Measurements from ENCODE around the gene LEFTY1.
"Not testable (repeated sequence)": the region's sequence is repeated elsewhere in the genome, so short reads cannot be mapped to it uniquely, and the experiment has no call there.

The LEFTY1 gene

GRCh38 chr1:225887554-225888288 is 1.2 kb downstream of the LEFTY1 start:
- not testable (repeated sequence) for DNase-seq

- no peak for DNase-seq
These were observed 2.0 kb downstream of the LEFTY1 start for GRCh38 chr1:225887030-225887314.

- DNase-seq = no peak
These were observed 2.6 kb downstream of the LEFTY1 start for GRCh38 chr1:225886159-225887029.

- no peak for DNase-seq
These were observed 3.6 kb downstream of the LEFTY1 start for GRCh38 chr1:225885336-225885735.

GRCh38 chr1:225883616-225884265 is 5.2 kb downstream of the LEFTY1 start:
- no peak for DNase-seq

- peak; percentile 33 to 50 for DNase-seq
These were observed 6.0 kb downstream of the LEFTY1 start for GRCh38 chr1:225882694-225883615.

GRCh38 chr1:225881959-225882693 is 6.8 kb downstream of the LEFTY1 start, which contains the start of gene TMEM63A:
Gene TMEM63A (minus strand): TSS chr1:225882380. CDS start chr1:225877580, 4,800 bp downstream.
- DNase-seq = peak; percentile 86 to 89

GRCh38 chr1:225881081-225881958 is 7.6 kb downstream of the LEFTY1 start:
- DNase-seq = peak; percentile 39 to 54

GRCh38 chr1:225880636-225881035 is 8.3 kb downstream of the LEFTY1 start:
- no peak for DNase-seq

GRCh38 chr1:225880222-225880588 is 8.7 kb downstream of the LEFTY1 start:
- DNase-seq = no peak

- DNase-seq = no peak
These were observed 9.3 kb downstream of the LEFTY1 start for GRCh38 chr1:225879521-225880221.

GRCh38 chr1:225878282-225878681 is 10.7 kb downstream of the LEFTY1 start:
- DNase-seq = no peak

- no peak for DNase-seq
These were observed 11.4 kb downstream of the LEFTY1 start for GRCh38 chr1:225877580-225877979.

- DNase-seq = no peak
These were observed 11.9 kb downstream of the LEFTY1 start for GRCh38 chr1:225876900-225877510.

GRCh38 chr1:225875044-225875815 is 13.7 kb downstream of the LEFTY1 start:
- no peak for DNase-seq

- no peak for DNase-seq
These were observed 14.5 kb downstream of the LEFTY1 start for GRCh38 chr1:225874431-225874830.

GRCh38 chr1:225873281-225873850 is 15.6 kb downstream of the LEFTY1 start:
- DNase-seq = no peak

- DNase-seq = no peak
These were observed 16.9 kb downstream of the LEFTY1 start for GRCh38 chr1:225872075-225872430.
